Ishikawa (cell line): Measurements from ENCODE around the gene AATK.
A peak's percentile ranks its signal among the peaks of the same experiment; 100 is the strongest.

Experiments used
- CEBPB ChIP-seq: IDR thresholded peaks from 2 replicates; pipeline ENCODE4 v1.6.1; 2012
- CREB1 ChIP-seq: IDR thresholded peaks from 2 replicates; pipeline ENCODE4 v1.6.1; 2012; ENCODE audit warnings: low read depth
- EGR1 ChIP-seq: IDR thresholded peaks from 2 replicates; pipeline ENCODE4 v1.6.1; 2012
- EP300 ChIP-seq: IDR thresholded peaks from 2 replicates; pipeline ENCODE4 v1.6.1; 2012; ENCODE audit warnings: borderline replicate concordance
- FOXM1 ChIP-seq: IDR thresholded peaks from 2 replicates; pipeline ENCODE4 v1.6.1; 2012; ENCODE audit warnings: low read depth, borderline replicate concordance
- NFIC ChIP-seq: IDR thresholded peaks from 2 replicates; pipeline ENCODE4 v1.6.1; 2012
- RAD21 ChIP-seq: IDR thresholded peaks from 2 replicates; pipeline ENCODE4 v1.6.1; 2012; ENCODE audit warnings: low read depth
- TAF1 ChIP-seq: IDR thresholded peaks from 2 replicates; pipeline ENCODE4 v1.6.1; 2012; ENCODE audit warnings: low read depth, mild to moderate bottlenecking
- TCF12 ChIP-seq: IDR thresholded peaks from 2 replicates; pipeline ENCODE4 v1.6.1; 2012; ENCODE audit warnings: low read depth
- TEAD4 ChIP-seq: IDR thresholded peaks from 2 replicates; pipeline ENCODE4 v1.6.1; 2012
- USF1 ChIP-seq: IDR thresholded peaks from 2 replicates; pipeline ENCODE4 v1.6.1; 2012
- YY1 ChIP-seq: IDR thresholded peaks from 2 replicates; pipeline ENCODE4 v1.6.1; 2012; ENCODE audit warnings: low read depth
- ZBTB7A ChIP-seq: IDR thresholded peaks from 2 replicates; pipeline ENCODE4 v1.6.1; 2012; ENCODE audit warnings: low read depth
- TF ChIP-seq, protein P1 (sequence below): IDR thresholded peaks from 2 replicates; pipeline ENCODE4 v1.6.1; 2012
- TF ChIP-seq, protein P2 (sequence below): IDR thresholded peaks from 2 replicates; pipeline ENCODE4 v1.6.1; 2012; ENCODE audit warnings: low read depth, mild to moderate bottlenecking

The AATK gene

DNA sequence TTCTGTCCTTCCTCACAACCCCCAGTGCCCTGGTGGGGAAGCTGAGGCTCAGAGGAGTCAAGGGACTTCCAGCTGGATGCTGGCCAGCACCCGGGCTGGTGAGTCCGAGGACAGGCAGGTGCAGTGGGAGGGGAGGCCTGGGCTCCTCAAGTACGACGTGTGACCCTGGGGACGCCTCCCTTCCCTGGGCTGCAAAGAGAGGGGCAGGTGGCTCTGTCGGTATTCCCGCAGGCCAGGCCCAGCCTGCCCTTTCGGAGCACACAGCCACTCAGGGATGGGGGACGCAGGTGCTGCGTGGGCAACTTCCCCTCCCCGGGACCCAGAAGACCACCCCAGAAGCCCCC lies 33.9 kb downstream of the AATK start:
- TF ChIP-seq USF1 (no peak), NFIC (peak; percentile 7; the same call in 1 of the 2 replicates)

DNA sequence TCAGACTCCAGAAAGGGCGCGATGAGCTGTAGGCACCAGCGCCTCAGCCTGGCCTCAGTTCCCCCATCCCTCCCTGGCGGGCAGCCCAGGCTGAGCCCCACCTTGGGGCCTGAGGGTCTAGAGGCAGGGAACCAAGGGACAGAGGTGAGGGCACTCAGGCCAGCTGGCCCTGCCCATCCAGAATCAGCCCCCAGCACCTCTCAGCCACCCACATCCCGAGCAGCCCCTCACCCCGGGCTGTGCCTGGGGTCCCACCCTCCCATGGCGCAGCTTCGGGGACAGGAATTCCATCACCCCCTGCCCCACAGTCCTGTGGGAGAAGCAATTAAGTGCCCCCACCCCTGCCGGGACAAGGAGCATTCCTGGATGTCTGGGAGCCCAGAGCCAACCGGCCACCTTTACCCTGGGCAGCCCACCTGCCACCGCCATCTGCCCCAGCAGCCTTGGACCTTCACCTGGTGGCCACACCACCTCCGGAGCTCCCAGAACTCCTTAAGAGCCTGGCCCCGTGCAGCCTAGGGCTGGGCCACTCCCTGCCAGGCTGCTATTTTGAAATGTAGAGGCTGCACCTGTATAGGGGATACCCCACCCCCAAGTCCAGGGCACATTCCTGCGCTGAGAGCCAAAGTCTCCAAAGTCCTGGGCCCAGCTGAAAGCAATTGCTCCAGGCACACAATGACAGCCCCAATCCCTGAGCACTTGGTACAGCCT lies 34.4 kb downstream of the AATK start:
- TF ChIP-seq TCF12 (peak; percentile 55), CEBPB (no peak), NFIC (peak; percentile 60; the same call in 1 of the 2 replicates), USF1 (0 out of 2 replicates have a peak, but pooled peaks have one; percentile 17), RAD21 (peak; percentile 17; the same call in 1 of the 2 replicates), TEAD4 (peak; percentile 86), ZBTB7A (peak; percentile 58; the same call in 1 of the 2 replicates)
- TF ChIP-seq, protein P1, sequence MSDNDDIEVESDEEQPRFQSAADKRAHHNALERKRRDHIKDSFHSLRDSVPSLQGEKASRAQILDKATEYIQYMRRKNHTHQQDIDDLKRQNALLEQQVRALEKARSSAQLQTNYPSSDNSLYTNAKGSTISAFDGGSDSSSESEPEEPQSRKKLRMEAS = no peak

DNA sequence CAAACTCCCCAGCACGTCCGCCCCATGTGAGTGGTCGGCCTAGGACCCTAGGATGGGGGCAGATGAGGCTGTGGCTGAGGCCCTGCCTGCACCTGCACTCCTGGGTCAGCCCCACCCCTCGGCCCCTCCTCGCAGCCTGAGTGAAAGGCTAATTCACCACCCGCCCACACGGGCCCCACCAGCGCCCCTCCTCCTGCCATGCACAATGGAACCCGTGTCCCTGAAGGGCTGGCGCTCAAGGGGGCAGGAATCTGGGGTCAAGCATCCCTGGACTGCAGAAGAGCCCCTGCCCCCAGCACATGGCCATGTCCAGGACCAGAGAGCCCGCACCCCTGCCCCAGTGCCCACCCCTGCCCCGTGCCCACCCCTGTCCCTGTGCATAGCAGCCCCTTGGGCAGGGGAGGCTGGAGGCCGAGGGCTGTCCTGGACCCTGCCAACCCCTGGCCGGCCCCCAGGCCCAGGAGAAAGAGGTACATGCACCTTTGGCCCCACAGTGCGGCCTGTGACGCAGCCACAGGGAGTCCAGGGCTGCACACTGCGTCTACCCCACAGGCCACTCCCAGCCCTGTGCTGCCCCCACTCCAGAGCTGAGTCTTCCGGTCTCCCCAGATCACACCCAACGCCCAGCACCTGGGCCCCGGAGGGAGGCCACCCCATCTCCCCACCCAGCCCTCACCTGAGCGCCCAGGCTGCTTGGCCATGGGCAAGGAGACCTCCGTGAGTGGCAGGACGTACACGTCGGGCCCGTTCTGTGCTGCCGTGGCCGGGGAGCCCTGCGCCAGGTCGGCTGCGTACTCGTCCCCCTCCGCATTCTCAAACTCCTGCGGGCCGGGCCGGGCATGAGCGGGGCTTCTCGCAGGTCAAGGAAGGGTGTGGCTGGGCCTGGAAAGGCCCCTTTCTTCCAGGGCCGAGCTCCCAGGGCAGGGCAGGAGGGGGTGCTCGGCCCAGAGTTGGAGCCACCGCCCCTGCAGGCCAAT lies 35.3 kb downstream of the AATK start:
- no peak for TF ChIP-seq ZBTB7A
- TF ChIP-seq FOXM1 = no peak
- TF ChIP-seq TAF1 = no peak

- TF ChIP-seq EP300 = no peak
- no peak for TF ChIP-seq CEBPB
- TF ChIP-seq FOXM1 = no peak
- TF ChIP-seq CREB1 = no peak
- no peak for TF ChIP-seq TCF12
- no peak for TF ChIP-seq YY1
- TF ChIP-seq ZBTB7A = no peak
- no peak for TF ChIP-seq USF1
These were observed 36.2 kb downstream of the AATK start for GRCh38 chr17:81129711-81130367.

GRCh38 chr17:81129289-81129688 lies 36.7 kb downstream of the AATK start:
- TF ChIP-seq RAD21 (peak; percentile 54), CEBPB (no peak), NFIC (no peak)

DNA sequence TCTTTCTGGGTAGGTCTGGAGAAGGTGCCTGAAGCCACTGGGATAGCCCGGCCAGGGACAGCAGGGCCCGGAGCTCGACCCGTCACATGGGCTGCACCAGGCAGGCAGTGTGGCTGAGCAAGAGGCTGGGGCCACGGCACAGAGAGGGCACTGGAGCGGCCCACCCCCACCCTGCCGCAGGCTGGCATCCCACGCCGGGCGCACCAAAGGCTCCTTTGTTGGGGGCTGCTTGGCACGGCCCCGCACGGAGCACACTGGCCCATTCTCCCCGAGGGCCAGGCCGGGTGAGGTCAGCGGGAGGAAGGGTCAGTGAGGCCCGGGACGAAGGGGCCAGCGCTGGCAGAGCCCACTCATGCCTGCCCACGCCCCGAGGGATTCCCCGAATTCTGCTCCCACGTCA lies 37.2 kb downstream of the AATK start:
- TF ChIP-seq TAF1 (no peak), ZBTB7A (no peak), TEAD4 (no peak), CEBPB (no peak), EGR1 (no peak), FOXM1 (no peak), YY1 (no peak), NFIC (no peak), CREB1 (no peak), EP300 (no peak)
- TF ChIP-seq, protein P2, sequence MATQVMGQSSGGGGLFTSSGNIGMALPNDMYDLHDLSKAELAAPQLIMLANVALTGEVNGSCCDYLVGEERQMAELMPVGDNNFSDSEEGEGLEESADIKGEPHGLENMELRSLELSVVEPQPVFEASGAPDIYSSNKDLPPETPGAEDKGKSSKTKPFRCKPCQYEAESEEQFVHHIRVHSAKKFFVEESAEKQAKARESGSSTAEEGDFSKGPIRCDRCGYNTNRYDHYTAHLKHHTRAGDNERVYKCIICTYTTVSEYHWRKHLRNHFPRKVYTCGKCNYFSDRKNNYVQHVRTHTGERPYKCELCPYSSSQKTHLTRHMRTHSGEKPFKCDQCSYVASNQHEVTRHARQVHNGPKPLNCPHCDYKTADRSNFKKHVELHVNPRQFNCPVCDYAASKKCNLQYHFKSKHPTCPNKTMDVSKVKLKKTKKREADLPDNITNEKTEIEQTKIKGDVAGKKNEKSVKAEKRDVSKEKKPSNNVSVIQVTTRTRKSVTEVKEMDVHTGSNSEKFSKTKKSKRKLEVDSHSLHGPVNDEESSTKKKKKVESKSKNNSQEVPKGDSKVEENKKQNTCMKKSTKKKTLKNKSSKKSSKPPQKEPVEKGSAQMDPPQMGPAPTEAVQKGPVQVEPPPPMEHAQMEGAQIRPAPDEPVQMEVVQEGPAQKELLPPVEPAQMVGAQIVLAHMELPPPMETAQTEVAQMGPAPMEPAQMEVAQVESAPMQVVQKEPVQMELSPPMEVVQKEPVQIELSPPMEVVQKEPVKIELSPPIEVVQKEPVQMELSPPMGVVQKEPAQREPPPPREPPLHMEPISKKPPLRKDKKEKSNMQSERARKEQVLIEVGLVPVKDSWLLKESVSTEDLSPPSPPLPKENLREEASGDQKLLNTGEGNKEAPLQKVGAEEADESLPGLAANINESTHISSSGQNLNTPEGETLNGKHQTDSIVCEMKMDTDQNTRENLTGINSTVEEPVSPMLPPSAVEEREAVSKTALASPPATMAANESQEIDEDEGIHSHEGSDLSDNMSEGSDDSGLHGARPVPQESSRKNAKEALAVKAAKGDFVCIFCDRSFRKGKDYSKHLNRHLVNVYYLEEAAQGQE = no peak
- TF ChIP-seq, protein P1 = no peak

DNA sequence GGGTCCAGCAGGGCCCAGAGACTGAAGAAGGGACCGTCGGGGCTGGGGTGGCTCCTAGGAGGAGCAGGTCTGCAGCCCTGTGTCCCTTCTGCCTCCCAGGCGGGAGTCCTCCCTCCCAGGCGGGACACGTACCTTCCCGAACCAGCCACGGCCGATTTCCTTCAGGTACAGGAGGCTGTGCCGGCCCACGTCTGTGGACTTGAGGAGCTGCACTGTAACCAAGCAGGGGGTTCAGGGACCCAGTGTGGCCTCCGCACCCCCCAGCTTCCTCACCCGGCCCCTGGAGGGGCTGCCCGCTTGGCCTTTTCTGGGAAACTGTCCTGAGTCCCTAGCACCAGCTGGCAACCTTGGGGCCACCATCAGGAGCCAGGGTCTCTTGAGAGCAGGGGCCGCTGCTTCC lies 37.7 kb downstream of the AATK start:
- TF ChIP-seq TCF12 = no peak
- TF ChIP-seq NFIC = no peak
- TF ChIP-seq RAD21 = no peak
- TF ChIP-seq USF1 = no peak
- TF ChIP-seq, protein P2 = no peak
- TF ChIP-seq, protein P1 = no peak
- TF ChIP-seq CEBPB = no peak
- TF ChIP-seq EGR1 = no peak
- no peak for TF ChIP-seq CREB1
- no peak for TF ChIP-seq TAF1
- no peak for TF ChIP-seq YY1
- no peak for TF ChIP-seq TEAD4
- TF ChIP-seq EP300 = no peak
- no peak for TF ChIP-seq ZBTB7A
- no peak for TF ChIP-seq FOXM1
